ENCODE results near the gene RALB.

DNA sequence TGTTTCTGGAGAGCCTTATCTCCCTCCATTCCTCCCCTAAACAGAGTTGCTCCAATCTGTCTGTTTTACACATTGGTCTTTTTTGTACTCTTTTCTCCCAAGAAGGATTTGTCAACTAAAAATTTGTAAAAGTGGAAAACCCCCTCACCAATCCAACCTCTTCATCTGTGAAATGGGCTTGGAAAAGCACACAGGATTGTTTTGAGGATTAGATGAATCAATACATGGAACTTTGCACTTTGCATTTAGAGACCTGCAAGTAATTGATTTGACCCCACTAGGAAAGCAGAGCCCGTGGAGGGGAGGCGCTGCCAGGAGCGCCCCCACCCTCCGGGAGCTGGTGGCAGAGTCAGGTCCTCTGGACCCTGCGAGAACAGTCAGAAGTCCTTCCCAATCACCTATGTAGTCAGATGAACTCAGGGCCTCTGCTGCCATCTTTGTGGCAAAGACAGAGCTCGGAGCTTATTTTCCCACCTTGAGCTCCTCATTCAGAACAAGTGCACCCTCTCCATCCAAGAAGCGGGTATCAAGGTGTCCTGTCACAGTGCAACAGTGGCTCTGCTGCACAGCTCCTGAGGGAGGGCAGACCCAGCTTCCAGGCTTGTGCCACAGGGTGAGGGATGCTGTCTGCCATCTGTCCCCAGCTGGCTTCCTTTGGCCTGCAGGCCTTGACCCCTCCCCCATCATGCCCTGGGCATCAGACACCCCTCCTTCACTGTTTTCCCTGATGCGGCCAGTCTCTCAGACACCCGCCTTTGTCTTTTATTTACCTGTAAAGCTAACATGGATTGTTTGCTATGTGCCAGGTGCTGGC is 27.7 kb upstream of the RALB start:
- TF ChIP-seq POLR2A (IDR thresholded peaks at IDR 0.05; ENCODE audit: control extremely low read depth in 1 of 2, low read depth in 2 of 2, low read length in 2 of 2) (no peak), EP300 (IDR thresholded peaks at IDR 0.05; ENCODE audit: borderline replicate concordance in 1 of 2, low read depth in 2 of 2, low read length in 2 of 2) (no peak), CHD2 (IDR thresholded peaks at IDR 0.05; ENCODE audit: low read length) (no peak)
- TF ChIP-seq, protein P1, sequence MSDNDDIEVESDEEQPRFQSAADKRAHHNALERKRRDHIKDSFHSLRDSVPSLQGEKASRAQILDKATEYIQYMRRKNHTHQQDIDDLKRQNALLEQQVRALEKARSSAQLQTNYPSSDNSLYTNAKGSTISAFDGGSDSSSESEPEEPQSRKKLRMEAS (IDR thresholded peaks at IDR 0.05), result no peak
- TF ChIP-seq, protein P2, sequence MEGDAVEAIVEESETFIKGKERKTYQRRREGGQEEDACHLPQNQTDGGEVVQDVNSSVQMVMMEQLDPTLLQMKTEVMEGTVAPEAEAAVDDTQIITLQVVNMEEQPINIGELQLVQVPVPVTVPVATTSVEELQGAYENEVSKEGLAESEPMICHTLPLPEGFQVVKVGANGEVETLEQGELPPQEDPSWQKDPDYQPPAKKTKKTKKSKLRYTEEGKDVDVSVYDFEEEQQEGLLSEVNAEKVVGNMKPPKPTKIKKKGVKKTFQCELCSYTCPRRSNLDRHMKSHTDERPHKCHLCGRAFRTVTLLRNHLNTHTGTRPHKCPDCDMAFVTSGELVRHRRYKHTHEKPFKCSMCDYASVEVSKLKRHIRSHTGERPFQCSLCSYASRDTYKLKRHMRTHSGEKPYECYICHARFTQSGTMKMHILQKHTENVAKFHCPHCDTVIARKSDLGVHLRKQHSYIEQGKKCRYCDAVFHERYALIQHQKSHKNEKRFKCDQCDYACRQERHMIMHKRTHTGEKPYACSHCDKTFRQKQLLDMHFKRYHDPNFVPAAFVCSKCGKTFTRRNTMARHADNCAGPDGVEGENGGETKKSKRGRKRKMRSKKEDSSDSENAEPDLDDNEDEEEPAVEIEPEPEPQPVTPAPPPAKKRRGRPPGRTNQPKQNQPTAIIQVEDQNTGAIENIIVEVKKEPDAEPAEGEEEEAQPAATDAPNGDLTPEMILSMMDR (IDR thresholded peaks at IDR 0.05; ENCODE audit: control extremely low read depth in 1 of 3, insufficient read depth in 1 of 3, low read depth in 1 of 3, low read length in 3 of 3), result no peak
- TF ChIP-seq, protein P3, sequence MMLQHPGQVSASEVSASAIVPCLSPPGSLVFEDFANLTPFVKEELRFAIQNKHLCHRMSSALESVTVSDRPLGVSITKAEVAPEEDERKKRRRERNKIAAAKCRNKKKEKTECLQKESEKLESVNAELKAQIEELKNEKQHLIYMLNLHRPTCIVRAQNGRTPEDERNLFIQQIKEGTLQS (IDR thresholded peaks at IDR 0.05; ENCODE audit: insufficient read depth, low read depth, low read length), result no peak
